ENCODE data around the gene TMEM18.

Gene TMEM18

DNA sequence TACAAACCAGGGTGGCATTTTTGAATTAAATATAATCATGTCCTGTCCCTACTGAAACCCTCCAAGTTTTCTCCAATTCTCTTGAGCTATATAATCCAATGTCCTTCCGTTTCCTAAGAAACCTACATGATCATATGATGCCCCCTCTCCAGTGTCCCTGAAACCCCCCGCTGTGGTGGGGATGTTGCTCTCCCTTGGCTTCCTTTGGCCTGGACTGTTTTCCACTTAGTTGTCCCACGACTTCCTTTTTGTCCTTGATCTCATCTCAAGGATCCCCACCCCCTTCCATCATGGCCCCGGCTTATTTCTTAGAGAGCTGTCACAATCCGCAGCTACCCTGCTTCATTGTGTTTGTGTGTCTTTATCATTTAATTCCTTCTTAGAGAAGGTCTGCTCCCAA lies 43.8 kb downstream of the TMEM18 start:
- no peak for DNase-seq

DNA sequence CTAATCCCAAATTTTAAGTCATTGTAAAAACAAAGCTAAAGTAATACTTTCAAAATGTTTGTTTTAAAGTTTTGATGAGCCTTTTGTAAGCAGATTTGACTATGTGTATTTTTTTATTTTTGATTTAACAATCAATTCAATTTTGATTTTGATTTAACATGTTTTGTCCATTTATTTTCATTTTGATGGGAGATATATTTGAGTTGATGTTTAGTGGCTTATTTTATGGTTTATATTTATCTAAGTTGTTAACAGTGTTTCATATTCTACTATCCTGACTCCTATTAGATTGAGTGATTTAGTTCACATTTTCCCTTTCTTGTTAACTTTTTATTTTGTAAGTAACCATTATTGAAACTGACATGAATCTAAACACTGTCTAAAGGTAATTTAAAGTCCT lies 44.7 kb downstream of the TMEM18 start:
- DNase-seq: no peak

DNA sequence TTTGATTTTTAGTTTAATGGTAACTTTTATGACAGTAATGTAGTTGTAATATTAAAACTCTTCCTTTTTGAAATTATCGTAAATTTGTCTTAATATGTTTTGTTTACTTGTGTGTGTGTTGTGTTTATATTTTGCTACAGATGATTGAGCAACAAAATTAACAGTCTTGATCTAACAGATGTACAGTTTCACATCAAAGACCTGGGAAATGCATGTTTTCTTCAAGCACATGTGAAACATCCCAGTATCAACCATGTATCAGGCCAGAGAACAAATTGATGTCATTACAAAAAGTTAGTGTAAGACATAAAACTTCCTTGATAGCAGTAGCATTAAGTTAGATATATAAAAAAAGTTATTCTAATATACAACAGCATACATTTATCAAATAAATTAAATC lies 45.5 kb downstream of the TMEM18 start:
- DNase-seq: no peak

DNA sequence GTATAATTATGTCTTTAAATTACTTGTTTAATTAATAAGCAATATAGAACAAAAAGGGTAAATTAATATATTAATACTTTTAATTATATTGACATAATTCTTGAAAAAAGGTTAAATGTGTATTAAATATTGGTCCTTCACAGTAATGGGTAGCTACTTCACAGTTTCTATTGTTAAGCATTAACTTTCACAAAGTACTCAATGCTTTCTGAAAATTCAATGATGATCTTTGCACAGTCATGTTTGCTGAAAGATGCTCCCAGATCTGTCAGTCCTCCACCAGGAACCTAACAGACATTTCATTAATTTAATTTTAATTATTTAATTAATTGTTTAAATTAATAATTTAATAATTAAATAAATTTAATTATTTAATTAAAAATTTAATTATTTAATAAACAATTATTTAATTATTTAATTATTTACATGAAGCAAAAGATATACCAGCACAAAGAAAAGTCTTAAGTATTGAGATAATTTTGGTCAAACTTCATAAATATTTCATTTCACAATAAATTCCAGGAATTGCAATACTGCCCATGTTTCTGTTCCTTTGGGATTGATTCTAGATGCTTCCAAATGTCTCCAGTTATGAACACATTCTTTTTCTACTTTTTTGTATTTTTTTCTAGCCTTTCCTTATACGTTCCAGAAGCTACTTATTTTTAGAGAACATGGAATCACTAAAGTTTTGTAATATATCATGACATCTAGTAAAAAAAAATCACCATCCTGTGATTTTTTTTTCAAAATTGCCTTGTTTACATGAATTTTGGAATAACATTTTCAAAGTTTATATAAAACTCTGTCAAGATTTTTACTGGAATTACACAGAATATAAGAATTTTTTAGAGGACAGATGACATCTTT lies 46.5 kb downstream of the TMEM18 start:
- DNase-seq: no peak

DNA sequence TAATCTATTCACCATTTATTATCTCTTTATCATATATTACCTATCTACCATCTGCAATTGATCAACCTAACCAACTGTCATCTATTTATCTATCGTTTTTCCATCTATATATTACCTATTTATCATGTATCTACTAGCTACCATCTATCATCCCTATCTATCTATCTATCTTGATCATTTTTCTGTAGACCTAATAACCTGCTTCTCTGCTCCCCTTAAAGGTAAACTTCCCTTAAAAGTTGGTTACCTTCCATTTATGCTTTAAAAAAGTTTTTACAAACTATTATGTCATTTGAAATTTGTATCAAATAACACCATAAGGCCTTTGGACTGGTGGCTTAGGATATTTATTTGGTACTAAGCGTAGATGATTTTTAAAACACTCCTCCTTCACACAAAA lies 47.2 kb downstream of the TMEM18 start:
- DNase-seq: no peak

DNA sequence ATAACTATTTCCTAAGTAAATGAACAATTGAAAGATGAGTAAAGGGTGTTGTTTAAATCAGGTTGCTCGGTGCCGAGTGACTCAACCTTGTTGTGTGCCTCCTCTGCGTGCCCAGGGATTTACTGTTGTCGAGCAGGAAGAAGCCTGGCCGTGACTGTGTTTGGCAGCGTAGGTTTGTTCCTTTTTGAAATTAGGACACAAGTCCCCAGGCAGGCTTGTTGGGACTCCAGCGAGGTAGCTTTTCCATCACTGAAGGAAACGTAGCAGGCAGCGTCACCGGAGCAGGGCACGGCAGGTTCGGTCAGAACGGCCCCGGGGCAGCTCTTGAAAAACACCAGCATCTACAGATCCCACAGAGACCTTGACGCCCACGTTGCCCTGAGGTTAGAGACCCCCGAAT lies 48.6 kb downstream of the TMEM18 start:
- DNase-seq: no peak

DNA sequence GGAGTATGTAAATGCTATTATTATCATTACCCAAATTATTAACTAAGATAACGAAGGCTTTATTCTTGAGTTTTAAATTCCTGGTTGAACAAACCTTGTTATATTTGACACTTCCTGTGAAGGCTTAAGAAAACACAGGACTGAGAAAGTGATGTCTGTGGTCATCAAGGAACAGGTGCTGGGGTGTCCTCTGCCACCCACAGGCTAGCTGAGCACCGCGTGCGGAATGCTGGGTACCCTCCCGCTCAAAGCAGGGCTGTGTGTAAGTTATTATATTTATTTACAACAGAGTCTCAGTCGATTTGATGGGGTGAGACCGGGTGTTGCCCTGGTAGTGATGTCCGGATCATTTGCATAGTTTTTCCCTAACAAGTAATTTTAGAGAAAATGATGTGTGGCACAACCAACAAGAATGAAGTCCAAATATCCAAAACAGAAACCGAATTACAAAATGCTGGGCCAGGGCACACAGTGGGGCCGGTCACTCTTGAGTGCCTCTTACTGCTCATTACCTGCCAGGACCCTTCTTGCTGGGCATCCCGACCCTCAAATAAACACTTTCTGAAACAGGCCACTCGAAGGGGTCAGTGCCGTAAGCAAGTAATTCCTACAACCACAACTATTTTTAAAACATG lies 49.2 kb downstream of the TMEM18 start:
- DNase-seq: no peak

DNA sequence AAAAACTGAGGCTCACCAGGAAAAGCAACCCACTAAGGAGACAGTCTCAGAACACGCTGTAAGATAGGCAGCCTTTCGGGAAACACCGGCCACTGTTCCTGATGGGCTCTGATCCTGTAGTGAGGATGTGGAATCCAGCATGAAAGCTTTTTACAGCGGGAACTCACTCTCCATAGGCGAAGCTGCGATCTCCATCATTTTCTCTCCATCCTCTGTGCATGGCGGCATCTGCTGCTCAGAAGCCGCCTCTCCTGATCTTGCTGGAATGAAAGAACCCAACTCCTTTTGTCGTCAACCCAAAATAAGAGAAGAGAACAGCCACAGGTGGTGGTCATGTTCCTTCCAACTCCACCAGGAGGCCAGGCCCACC lies 49.9 kb downstream of the TMEM18 start:
- DNase-seq: no peak

DNA sequence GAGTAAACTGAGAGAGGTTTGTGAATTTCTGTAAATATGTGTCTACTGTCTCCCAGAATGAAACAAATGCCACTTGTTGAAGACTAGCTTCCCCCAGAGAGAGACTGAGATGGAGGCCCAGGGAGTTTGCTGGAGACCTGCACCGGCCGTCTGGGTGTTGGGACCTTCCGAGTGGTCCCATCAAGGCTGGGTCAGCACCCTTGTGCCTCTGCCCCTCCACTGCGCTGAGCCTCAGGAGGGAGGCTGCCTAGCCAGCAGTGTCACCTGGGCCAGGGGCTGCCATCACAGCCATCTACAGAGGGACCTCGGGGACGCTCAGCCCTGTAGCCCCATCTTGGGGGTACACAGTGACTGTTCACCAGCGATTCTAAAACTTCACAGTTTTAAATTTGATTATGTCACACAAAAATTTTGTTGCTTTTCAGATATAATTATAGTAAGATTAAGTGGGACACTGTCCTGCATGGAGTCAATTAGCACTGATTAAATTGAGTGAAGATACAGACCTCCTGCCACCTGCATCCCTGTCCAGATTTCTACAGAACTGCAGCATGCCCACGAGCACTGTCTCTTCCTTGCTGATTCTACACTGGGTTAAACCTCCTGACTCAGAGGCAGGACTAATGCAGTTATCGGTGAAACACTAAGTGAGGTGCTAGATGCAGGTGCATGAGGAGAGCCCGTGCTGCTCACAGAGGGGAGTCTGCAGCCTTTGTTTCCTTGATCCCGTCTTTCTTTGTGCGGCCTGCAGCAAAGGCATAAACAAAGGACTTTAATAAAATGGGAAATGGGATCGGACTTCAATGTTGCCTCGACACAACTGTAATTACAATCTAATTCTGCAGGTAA lies 50.5 kb downstream of the TMEM18 start:
- DNase-seq: no peak

DNA sequence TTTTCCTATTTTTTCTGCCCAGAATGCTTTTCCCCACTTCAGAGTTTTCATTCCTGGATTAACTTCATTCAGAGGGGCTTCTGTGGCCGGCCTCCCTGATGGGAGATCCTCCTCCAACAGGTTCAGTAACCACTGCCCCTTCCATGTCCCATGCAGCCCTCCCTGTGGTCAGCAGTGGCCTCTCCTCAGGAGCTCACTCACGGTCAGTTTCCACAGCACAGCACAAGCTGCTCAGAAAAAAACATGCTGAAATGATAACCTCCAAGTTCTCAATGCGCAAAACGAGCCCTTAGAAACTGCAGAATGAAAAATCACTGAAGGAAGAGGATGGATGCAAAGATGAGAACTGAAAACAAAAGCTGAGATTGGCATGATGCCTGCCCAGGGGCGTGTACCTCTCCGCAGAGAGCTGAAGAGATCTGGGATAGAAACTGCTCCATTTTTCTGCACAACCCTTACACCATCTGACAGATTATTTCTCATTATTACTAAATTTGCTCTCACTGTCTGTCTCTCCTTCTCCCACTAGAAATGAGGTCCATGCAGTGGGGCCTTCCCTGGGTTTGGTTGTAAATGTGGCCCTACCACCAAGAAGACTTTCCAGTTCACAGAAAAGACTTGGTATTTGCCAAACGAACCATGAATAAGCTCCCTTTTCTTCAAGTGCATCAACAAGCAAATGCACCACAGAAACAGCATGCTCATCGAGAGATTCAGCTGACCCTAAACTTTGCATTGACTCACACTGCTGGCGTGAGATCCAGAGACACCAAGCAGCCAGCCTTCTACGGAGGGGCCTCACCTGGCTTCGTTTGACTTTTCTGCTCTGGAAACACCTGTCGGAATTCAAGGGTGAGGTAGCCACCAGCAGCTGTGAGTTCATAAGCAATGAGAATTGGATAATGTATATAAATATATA lies 51.5 kb downstream of the TMEM18 start:
- peak; percentile 51 for DNase-seq

DNA sequence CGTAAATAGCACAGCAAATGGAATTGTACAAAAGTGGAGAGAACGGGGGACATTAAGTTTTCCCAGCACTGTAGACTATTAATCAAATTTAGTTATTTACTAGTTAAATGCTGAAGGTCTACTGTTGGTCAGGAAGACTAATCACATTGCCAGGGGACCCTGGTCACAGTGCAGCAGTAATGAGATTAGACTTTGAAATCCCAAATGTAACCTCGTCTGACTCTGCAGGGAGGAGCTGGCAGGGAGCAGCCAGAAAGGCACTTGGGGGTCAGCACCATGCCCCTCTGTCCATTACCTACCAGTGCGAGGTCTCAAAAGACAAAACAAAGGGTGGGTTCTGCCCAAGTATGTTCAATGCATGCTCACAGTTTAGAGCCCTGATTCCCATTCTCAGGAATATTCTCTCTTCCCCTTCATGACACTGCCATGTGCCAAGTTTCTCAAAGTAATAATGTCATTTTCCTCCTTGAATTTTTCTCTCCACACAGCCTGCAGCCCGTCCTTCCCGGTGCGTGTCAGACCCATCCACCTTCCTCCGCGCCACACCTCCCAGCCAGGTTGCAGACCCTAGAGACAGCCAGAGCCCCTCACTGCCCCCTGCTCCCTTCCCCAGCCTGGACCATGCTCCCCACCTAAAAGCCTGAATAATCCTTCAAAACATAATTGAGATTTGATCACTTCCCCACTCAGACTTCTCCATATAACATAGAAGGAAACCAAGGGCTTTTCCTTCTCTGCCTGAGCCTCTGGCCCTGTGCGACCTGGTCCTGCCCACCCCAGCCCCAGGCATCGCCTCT lies 52.5 kb downstream of the TMEM18 start:
- DNase-seq: no peak

DNA sequence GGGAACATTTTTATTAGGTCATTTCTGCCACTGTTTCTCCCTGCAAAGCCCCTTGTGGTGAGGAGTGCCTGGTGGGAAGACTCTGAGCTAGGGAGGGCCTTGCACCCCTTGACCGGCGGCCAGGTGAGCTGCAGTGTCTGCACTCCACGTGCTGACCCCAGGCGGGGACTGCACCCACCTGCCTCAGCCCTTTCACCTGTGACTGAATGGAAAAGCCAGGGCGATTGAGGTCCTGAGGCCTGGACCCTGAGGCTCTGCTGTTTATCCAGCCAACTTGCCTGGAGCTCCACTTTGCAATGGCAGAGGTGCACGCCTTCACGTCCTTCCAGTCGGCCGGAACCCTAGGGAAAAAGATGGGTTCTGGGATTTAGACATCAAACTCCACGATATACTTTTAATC lies 53.1 kb downstream of the TMEM18 start:
- DNase-seq: no peak

DNA sequence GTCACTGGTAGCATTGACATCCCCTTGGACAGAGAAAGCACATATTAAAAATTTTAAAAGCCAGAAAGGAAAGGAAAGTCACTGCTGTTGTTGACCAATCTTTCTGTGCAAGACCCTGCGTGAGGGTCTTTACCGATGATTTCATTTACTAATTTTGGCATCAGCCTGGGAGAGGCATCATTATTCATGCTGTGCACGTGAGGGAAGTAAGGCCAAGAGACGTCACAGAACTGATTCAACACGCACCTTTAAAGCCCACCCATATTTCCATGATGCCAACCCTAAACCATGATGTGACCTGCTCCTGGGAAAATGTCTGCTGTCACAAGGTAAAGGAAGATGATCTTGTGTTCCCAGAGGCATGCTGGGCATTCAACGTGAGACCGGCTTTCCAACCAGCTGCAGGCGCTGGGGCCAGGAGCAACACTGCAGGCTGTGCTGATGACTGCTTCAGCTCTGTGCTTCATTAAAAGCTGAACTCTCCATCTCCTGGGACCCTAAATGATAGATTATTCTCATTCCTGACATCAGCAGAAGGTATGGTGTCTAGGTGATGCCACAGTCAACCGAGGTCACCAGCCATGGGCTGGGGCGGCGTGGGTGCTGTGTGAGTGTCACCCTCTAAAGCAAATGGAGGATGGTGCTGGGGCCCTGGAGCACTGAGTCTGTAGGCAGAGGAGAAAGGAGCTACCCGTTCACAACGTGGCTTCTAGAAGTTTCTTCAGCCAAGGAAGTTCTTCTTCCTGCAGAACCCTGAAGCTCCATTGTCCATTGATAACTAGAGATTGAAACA lies 53.9 kb downstream of the TMEM18 start:
- no peak for DNase-seq

DNA sequence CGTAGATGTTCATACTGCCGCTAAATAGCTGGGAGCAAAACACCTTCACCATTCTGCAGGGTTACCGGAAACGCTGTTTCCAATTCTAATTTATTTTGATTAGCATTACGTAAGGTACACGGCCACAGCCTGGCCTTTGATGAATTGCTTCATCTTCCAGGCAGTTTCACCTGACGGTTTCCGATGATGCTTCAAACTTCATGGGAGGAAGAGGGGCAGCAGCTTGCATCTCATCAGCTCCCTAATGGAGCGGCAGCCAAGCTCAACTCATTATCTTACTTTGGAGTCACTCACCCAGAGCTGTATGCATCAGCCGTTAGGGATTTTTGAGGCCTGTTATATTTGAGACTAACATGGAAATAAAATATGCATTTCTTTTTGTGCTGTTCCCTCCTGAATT lies 54.8 kb downstream of the TMEM18 start:
- DNase-seq: no peak

DNA sequence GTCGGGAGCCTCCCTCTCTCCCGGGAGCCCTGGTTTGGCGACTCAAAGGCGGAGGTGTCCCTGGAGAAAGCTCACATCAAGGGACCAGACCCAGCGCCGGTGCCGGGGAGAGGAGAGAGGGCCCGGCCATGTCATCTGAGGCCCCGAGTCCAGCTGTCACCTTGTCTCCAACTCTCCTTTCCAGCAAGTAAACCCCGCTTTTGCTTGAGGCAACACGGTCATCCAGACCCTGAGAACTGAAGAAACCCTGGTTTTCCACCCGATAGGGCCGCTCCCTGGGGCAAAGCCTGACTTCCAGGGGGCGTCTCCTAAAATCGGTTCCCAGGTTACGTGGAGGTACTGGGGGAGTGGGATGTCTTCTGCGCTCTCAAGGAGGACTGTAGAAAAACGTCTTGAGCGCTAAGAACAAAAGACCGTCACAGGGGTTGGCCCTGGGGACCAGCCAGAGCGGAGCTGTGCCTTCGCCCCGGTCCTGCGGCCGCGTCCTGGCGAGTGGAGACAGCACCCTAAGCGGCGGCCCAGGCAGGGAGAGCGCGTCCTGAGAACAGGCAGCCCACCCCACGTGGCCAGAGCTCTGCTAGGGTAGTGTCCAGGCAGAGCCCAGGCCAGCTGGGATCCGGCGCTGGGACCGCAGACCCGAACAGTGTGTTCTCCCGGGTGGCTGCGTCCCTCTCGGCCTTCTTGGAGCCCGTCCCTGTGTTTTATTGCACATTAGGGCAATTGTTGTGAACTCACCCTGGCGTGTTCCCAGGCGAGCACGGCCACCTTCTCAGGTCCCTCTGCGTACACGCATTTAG lies 55.7 kb downstream of the TMEM18 start:
- no peak for DNase-seq

DNA sequence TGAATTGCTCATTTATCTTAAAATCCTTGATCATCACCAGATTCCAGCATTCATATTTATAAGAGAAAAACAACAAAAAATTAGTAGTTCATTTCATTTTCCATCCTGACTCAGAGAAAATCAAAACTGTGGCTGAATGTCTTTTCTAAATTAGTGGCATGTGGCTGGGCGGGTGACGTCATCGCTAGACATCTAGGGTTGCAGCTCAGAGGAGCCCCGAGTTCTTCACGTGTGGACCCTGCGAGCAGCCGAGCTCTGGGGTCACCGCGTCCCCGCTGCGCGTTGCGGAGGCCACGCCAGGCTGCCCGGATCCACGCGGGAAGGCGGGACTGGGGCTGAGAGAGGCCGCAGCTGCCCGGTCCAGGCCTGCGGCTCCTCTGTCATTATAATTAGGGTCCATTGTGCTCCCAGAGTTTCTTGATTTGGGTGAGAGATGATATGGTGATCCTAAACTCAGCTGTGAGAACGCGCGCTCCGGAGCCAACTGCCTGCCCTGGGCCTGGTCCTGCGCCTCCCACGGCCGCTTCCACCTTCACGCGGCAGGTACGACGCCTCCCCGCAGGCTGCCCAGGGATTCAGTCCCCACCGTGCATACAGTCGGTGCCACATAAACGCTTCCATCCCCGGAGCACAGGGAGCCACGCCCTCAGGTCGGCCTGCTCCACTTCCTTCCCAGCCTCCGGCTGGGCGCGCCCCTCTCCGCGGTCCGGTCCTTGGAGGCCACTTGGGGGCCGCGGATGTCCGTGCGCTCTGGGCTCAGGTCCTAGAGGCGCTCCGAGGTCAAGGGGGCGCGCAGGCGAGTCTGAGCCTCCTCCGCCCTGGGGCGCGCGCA lies 56.5 kb downstream of the TMEM18 start:
- DNase-seq: no peak

DNA sequence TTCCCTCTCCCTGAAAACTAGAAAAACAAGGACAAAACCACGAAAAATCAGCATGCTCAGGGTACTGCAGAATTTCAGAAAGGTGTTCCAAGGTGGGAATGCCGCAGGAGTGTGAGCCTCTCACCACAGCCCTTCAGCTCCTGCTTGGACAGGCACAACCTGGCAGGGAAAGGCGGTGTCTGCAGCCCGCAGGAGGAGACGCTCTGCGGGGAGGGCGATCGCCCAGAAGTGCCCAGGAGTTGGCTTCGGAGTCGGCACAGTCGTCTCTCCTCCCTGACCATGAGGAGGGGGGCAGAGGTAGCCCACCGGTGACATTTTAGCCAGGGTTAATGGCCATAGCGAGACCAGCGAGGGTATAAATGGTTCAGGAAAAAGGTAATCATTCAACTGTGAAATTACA lies 57.2 kb downstream of the TMEM18 start:
- DNase-seq: no peak

DNA sequence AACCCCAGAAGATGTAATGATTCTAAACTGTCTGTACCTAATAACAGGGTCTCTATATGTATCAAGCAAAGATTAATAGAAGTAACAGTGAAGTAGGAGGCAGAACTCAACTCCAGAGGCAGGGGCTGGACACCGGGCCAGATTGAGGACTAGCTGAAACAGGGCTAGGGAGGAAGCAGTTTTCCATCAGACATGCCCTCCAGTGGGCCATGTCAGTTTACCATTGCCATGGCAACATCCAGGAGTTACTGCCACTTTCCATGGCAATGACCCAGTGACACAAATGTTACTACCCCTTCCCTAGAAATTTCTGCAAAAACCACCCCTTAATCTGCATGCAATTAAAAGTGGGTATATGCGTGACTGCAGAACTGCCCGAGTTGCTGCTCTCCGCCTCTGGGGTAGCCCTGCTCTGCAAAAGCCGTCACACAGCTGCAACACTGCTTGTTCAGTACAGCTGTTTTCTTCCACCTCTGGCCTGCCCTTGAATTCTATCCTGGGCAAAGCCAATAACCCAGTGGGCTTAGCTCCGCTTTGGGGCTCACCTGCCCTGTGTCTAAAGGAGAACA lies 58.7 kb downstream of the TMEM18 start:
- DNase-seq: no peak

DNA sequence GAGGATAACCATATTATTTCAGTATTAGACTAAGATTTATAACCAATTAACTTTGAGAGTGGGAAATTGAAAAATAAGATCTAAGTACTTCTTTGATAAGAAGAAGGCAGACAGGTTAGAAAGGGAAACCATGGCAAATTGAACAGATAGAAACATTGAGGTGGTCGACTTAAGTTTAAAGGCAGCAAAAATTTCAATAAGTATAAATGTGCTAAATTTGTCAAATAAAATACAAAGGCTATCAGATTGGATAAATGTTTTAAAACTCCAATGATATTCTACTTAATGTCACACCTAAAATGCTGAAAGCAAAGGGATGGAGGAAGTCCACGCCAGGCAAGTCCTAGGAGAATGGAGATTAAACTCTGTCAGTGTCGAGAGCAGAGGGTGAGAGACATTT lies 59.2 kb downstream of the TMEM18 start:
- no peak for DNase-seq

Data from DMS79 (cell line).